Caco-2 (cell line): ENCODE measurements around the gene LPCAT1. TPM values are rescaled to one million over a fixed set of nuclear protein-coding genes. Genes with fewer than 3 reads are reported as not detected.

Experiments
- BruUV-seq: library from RNA; stranded (reverse); fragments of 400-500 nt; replicated peaks from 2 replicates; lab custom pipeline; 2021; lab: Mats Ljungman, UMichigan
- CTCF ChIA-PET: fragments of 300-600 bp; sonication (Branson Sonifier 250); formaldehyde crosslinking; loops from one replicate; lab custom pipeline; 2022; ENCODE audit warnings: antibody characterized with exemption; lab: Charles Lee
- POLR2A ChIA-PET: fragments of 300-600 bp; sonication (Branson Sonifier 250); formaldehyde crosslinking; loops from one replicate; lab custom pipeline; 2022; ENCODE audit warnings: antibody characterized with exemption; lab: Charles Lee
- DNase-seq, 2 experiments: peaks; one replicate each; pipeline versions ENCODE4 v3.0.0 to v3.0.0-alpha.2; 2020 to 2022
- H3K27me3 ChIP-seq: replicated peaks from 2 replicates; pipeline ENCODE4 v1.6.0; 2011; ENCODE audit warnings: low read length; ENCODE audit not compliant: control insufficient read depth, insufficient read depth
- H3K36me3 ChIP-seq: 2 replicates; pipeline ENCODE4 v1.5.1; 2011; ENCODE audit warnings: low read length; ENCODE audit not compliant: control insufficient read depth, insufficient read depth
- H3K4me1 ChIP-seq: fragments of 250-450 bp; sonication (Bioruptor Pico); 2 replicates; pipeline ENCODE4 v1.5.1; 2020; ENCODE audit warnings: mild to moderate bottlenecking
- H3K4me3 ChIP-seq: 2 replicates; pipeline ENCODE4 v1.5.1; 2011; ENCODE audit warnings: low read depth, mild to moderate bottlenecking, control low read depth, low read length
- H3K9me3 ChIP-seq: fragments of 250-450 bp; sonication (Bioruptor Pico); 2 replicates; pipeline ENCODE4 v1.5.1; 2020; ENCODE audit warnings: mild to moderate bottlenecking, moderate library complexity
- H3K27ac Mint-ChIP-seq: one replicate; pipeline ENCODE4 v1.8.0; 2022; ENCODE audit warnings: mixed read lengths; ENCODE audit not compliant: unreplicated experiment
- H3K27me3 Mint-ChIP-seq: one replicate; pipeline ENCODE4 v1.8.0; 2022; ENCODE audit warnings: mixed read lengths; ENCODE audit not compliant: insufficient read depth, unreplicated experiment
- H3K36me3 Mint-ChIP-seq: one replicate; pipeline ENCODE4 v1.8.0; 2022; ENCODE audit warnings: mild to moderate bottlenecking, mixed read lengths; ENCODE audit not compliant: insufficient read depth, unreplicated experiment
- H3K4me1 Mint-ChIP-seq: one replicate; pipeline ENCODE4 v1.8.0; 2022; ENCODE audit warnings: low read depth, mixed read lengths; ENCODE audit not compliant: unreplicated experiment
- H3K4me3 Mint-ChIP-seq: one replicate; pipeline ENCODE4 v1.8.0; 2022; ENCODE audit warnings: mild to moderate bottlenecking, moderate library complexity, mixed read lengths; ENCODE audit not compliant: unreplicated experiment
- H3K9me3 Mint-ChIP-seq: one replicate; pipeline ENCODE4 v1.8.0; 2022; ENCODE audit warnings: mixed read lengths; ENCODE audit not compliant: unreplicated experiment
- intact Hi-C: fragments of 100-400 bp; cut with micrococcal nuclease; formaldehyde crosslinking; loops from one replicate; pipeline ENCODE4 v1.10.0; 2022; ENCODE audit not compliant: unreplicated experiment
- total RNA-seq: library from RNA; stranded (reverse); gene quantifications from 2 replicates; pipeline ENCODE4 v1.2.3, GENCODE V29; 2022
- TF ChIP-seq, protein P1 (sequence below), 2 experiments: fragments of 200-600 bp in 1 of 2; IDR thresholded peaks; 1 replicate in 1 of 2; 2 replicates in 1 of 2; pipeline versions ENCODE4 v1.5.1 to v1.8.0; 2011 to 2022; ENCODE audit warnings: antibody characterized with exemption in 1 of 2, control low read depth in 1 of 2, inconsistent platforms in 1 of 2, low read depth in 1 of 2, low read length in 1 of 2, mild to moderate bottlenecking in 1 of 2, moderate library complexity in 1 of 2; ENCODE audit not compliant: insufficient read depth in 1 of 2, severe bottlenecking in 1 of 2, unreplicated experiment in 1 of 2

Gene LPCAT1
- total RNA-seq, 1 experiment from 2014 or later: 52.8 TPM

DNA sequence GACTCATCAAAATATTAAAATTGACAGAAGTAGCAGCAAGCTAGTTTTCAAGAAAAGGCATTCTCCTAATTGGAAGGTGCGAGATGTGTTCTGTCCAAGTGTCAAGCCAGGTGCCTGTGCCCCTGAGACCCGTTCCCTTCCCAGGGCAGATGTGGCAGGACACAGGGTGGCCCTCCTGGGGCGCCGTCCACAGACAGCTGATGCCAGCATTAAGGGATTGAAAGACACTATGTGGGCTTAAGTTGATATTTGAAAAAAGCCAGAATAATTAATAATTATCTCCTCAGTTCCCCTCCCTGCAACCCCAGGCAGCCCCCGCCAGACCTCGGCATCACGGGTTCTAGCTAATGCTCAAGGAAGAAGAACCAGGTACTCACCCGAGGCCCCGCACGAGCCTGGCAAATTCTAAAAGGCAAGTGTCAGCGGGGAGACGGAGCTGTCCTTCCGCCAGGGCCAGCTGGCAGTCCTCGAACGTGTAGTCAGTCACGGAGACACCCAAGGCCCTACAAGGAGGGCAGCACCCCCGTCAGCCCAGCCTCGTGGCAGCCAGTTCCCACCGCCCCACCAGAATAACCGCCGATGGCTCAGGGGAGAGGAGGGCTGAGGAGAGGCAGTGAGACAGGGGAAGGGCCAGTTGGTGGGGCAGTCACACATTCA, 49.4 kb downstream of the LPCAT1 start:
- no peak overlapping the region for H3K4me3 ChIP-seq
- ChIA-PET POLR2A (no interaction called here), CTCF (no interaction called here)
- H3K36me3 Mint-ChIP-seq: peaks cover 26% of the 10 kb centered on the region
- H3K27me3 Mint-ChIP-seq: no peaks in the 10 kb centered on the region
- H3K9me3 Mint-ChIP-seq: no peaks in the 10 kb centered on the region
- H3K4me1 ChIP-seq: no peaks in the 10 kb centered on the region
- TF ChIP-seq, protein P1, sequence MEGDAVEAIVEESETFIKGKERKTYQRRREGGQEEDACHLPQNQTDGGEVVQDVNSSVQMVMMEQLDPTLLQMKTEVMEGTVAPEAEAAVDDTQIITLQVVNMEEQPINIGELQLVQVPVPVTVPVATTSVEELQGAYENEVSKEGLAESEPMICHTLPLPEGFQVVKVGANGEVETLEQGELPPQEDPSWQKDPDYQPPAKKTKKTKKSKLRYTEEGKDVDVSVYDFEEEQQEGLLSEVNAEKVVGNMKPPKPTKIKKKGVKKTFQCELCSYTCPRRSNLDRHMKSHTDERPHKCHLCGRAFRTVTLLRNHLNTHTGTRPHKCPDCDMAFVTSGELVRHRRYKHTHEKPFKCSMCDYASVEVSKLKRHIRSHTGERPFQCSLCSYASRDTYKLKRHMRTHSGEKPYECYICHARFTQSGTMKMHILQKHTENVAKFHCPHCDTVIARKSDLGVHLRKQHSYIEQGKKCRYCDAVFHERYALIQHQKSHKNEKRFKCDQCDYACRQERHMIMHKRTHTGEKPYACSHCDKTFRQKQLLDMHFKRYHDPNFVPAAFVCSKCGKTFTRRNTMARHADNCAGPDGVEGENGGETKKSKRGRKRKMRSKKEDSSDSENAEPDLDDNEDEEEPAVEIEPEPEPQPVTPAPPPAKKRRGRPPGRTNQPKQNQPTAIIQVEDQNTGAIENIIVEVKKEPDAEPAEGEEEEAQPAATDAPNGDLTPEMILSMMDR (IDR thresholded peaks at IDR 0.05; ENCODE audit: insufficient read depth in 1 of 2, low read depth in 1 of 2, low read length in 1 of 2, severe bottlenecking in 1 of 2, unreplicated experiment in 1 of 2): no peak
- H3K27ac Mint-ChIP-seq: no peak overlapping the region
- peak in 1 of 2 experiments; percentile 34 for DNase-seq
- no peaks in the 10 kb centered on the region for H3K4me1 Mint-ChIP-seq
- H3K4me3 Mint-ChIP-seq: no peak overlapping the region
- no peaks in the 10 kb centered on the region for H3K27me3 ChIP-seq
- H3K9me3 ChIP-seq: no peaks in the 10 kb centered on the region
- BruUV-seq: no TSS peak
- intact Hi-C loops: no loop called here
- H3K36me3 ChIP-seq: peaks cover 2% of the 10 kb centered on the region; the same call in 1 of the 2 replicates

DNA sequence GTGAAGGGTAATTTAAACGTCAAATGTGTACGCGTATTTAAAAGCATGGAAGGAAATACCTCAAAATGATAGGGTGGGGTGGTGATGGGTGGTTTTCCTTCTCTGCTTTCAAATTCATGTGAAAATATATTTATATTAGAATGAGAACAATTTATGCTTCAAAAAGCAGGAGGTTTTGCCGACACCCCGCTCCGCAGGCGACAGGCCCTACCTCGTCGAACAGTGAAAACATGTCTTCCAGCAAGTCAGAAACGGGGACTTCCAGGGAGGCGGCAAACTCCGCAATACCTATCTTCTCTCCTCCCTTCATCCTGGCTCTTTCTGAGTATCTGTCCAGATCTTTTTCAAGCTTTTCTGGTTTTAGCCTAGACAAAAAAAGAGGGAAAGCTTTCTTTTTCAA, 50.0 kb downstream of the LPCAT1 start:
- no peaks in the 10 kb centered on the region for H3K27me3 ChIP-seq
- BruUV-seq: no TSS peak
- Mint-ChIP-seq H3K36me3 (peaks cover 32% of the 10 kb centered on the region), H3K27ac (no peak overlapping the region), H3K4me3 (no peak overlapping the region), H3K4me1 (no peaks in the 10 kb centered on the region), H3K9me3 (no peaks in the 10 kb centered on the region), H3K27me3 (no peaks in the 10 kb centered on the region)
- no peak for DNase-seq
- intact Hi-C loops: no loop called here
- H3K4me1 ChIP-seq: no peaks in the 10 kb centered on the region
- no peaks in the 10 kb centered on the region for H3K9me3 ChIP-seq
- H3K36me3 ChIP-seq: peaks cover 2% of the 10 kb centered on the region; the same call in 1 of the 2 replicates
- no peak overlapping the region for H3K4me3 ChIP-seq
- ChIA-PET CTCF (no interaction called here), POLR2A (no interaction called here)
- TF ChIP-seq, protein P1 (IDR thresholded peaks at IDR 0.05; ENCODE audit: insufficient read depth in 1 of 2, low read depth in 1 of 2, low read length in 1 of 2, severe bottlenecking in 1 of 2, unreplicated experiment in 1 of 2): no peak

DNA sequence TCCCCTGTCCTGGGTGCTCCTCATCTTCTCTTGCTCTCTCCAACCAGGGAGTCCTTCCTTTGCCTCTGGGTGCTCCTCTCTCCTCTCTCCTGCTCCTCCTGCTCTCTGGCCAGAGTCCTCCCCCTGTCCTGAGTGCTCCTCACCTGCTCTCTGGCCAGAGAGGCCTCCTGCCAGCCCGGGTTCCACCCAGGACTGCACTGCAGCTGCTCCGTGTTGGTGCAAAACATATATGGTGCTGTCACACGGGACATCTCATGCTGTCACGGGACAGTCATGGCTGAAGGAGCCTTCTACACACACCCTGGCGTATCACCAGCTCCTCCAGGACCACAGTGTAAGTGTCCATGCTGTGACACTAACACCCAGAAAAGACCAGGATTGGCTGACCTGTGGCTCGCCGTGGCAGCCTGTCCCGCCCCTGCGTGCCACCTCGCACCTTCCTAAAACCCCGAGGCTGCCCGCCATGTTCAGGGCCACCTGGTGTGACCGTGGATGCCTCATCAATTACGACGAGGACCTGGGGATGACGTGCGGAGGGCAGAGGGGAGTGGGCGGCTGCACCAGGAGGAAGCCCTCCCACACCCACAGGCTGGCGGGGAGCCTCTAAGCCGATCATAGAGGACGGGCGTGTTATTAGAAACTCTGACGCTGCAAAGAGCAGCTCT, 50.7 kb downstream of the LPCAT1 start:
- no peak overlapping the region for H3K4me3 Mint-ChIP-seq
- Histone ChIP-seq H3K4me3 (no peak overlapping the region), H3K4me1 (no peaks in the 10 kb centered on the region), H3K27me3 (no peaks in the 10 kb centered on the region), H3K9me3 (no peaks in the 10 kb centered on the region; the same call in 1 of the 2 replicates), H3K36me3 (peaks cover 2% of the 10 kb centered on the region; the same call in 1 of the 2 replicates)
- no TSS peak for BruUV-seq
- H3K27me3 Mint-ChIP-seq: no peaks in the 10 kb centered on the region
- no peak overlapping the region for H3K27ac Mint-ChIP-seq
- no peak for DNase-seq
- CTCF ChIA-PET: no interaction called here
- TF ChIP-seq, protein P1 (IDR thresholded peaks at IDR 0.05; ENCODE audit: insufficient read depth in 1 of 2, low read depth in 1 of 2, low read length in 1 of 2, severe bottlenecking in 1 of 2, unreplicated experiment in 1 of 2): no peak
- POLR2A ChIA-PET: no interaction called here
- intact Hi-C loops: no loop called here
- peaks cover 38% of the 10 kb centered on the region for H3K36me3 Mint-ChIP-seq
- H3K4me1 Mint-ChIP-seq: no peaks in the 10 kb centered on the region
- no peaks in the 10 kb centered on the region for H3K9me3 Mint-ChIP-seq
